ENCODE data around the gene RPUSD3.

Gene RPUSD3

GRCh38 chr3:9806688-9807589 is 36.9 kb downstream of the RPUSD3 start:
- no peak for DNase-seq (ENCODE audit: low read depth, low spot score)

DNA sequence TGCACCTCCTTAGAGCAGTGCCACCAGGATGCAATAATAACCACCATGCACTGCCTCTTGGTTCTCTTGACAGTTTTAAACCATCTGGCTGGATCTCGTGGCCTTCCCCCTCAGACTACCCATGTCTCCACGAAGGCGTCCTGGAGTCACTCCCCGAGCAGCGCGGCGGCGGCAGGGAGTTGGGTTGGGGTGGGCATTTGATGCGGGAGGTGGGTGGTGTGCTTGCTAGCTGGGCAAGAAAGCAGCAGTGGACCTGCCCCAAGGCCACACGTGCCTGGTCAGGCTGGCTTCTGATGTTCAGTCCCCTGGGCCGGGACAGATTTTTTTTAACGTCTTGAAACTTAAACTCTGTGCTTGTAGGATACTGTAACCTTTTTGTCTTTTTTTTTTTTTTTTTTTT is 37.7 kb downstream of the RPUSD3 start:
- no peak for DNase-seq (ENCODE audit: low read depth, low spot score)

GRCh38 chr3:9804996-9805395 is 38.8 kb downstream of the RPUSD3 start:
- no peak for DNase-seq (ENCODE audit: low read depth, low spot score)

DNA sequence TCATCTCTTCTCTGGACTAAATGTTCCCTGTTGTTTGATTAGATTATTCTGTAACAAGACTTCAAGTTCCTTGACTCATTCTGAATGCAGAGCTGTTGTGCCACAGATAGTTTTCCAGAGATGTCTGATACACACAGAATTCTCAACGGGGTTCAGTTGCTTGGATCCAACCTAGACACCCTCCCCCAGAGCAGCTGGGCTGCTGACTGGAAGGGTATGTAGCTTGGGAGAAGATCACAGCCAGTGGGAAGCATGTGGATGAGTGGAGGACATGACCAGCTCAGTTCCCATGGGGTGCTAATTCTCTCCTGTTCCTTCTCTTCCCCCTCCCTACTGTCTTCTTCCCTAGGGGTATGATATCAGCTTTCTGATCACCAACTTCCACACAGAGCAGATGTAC is 40.3 kb downstream of the RPUSD3 start:
- DNase-seq (ENCODE audit: low read depth, low spot score), result no peak

- DNase-seq (ENCODE audit: low read depth, low spot score), result no peak
Measured at GRCh38 chr3:9800529-9800928, 43.3 kb downstream of the RPUSD3 start.

- DNase-seq (ENCODE audit: low read depth, low spot score), result no peak
Measured at GRCh38 chr3:9797196-9797945, 46.4 kb downstream of the RPUSD3 start.

DNA sequence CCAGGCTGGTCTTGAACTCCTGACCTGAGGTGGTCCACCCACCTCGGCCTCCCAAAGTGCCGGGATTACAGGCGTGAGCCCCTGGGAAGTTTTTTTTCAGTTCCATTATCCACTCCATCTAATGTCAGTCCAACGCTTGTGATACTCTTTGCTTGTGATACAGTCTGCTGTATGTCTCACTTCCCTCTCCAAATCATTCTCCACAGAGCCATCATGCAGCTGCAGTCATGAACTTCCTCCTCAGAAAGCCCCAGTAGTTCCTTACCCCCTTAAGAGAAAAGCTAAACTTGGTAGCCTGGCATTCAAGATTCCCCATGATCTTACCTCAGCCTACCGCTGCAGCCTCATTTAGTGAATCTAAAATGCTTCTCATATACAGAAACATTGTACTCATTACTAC is 48.6 kb downstream of the RPUSD3 start:
- no peak for DNase-seq (ENCODE audit: low read depth, low spot score)

GRCh38 chr3:9794400-9794799 is 49.4 kb downstream of the RPUSD3 start:
- no peak for DNase-seq (ENCODE audit: low read depth, low spot score)

DNA sequence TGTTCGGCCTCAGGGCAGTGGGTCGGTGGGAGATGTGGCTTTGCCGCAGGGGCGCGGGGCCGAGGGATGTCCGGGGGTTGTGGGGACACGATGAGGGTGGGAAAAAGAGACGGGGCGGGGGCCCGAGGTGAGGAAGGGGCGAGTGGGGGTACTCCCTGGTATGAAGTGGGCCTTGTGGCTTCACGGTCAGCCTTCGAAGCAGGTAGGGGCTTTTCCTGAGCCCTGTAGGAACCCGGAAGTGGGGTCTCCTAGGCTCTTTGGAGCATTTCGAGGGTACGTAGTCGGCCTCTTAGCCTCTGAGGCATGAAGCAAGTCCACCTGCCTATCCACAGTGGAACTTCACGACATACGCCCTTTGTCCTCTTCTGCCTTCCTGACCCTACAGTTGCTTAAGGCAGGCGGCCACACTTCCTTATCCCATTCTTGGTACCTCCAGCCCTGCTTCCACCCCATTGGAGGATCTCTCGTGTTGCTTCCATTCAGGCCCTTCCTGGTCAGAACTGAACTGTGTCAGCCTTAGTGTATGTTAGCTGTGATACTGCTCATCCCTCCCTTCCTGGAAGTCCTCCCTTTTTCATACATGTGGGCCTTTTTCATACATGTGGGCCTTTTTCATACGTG is 50.5 kb downstream of the RPUSD3 start:
- DNase-seq (ENCODE audit: low read depth, low spot score), result no peak

- DNase-seq (ENCODE audit: low read depth, low spot score), result peak; percentile 98
Measured at GRCh38 chr3:9792405-9793160, 51.2 kb downstream of the RPUSD3 start, which contains the start of the genes ARPC4 and TADA3. TSS of gene ARPC4 (plus strand) at chr3:9793082. CDS start at chr3:9793122, 40 bp downstream. TSS of gene TADA3 (minus strand) at chr3:9792473. CDS start at chr3:9791466, 1,007 bp downstream.

- DNase-seq (ENCODE audit: low read depth, low spot score), result no peak
Measured at GRCh38 chr3:9791790-9792404, 51.9 kb downstream of the RPUSD3 start.

DNA sequence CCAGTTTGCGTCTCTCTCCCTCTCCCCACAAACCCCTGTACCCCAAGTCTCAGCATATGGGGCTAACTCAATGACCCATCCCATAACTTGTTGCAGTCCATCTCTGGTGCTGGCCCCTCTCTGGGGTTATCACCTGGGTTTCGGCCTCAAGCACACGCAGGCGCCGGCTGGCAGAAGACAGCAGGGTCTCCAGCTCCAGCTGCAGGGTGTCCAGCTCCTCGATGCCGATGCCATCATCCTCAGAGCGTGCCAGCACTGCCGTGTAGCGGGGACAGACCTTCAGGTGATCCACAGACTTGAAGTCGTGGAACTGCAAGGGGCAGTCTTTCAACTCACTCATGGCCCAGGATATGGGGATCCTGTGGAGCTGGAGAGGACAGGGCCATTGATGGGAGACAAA is 52.7 kb downstream of the RPUSD3 start:
- DNase-seq (ENCODE audit: low read depth, low spot score), result no peak
